HCT116 (cell line): ENCODE data around the gene DSG1. TPM values are rescaled to one million over a fixed set of nuclear protein-coding genes. Genes with fewer than 3 reads are reported as not detected.

Experiments used
- ATAC-seq: fragments of 200-7000 bp; cut with Tn5 transposase; 2 replicates; pipeline ENCODE4 v1.9.1; 2020; ENCODE audit warnings: mild to moderate bottlenecking, moderate library complexity
- BruUV-seq: library from RNA; stranded (reverse); fragments of 400-500 nt; replicated peaks from 2 replicates; lab custom pipeline; 2021; lab: Mats Ljungman, UMichigan
- CTCF ChIA-PET: fragments of 300-600 bp; sonication (Branson Sonifier 250); formaldehyde crosslinking; loops from one replicate; lab custom pipeline; 2021; ENCODE audit warnings: antibody characterized with exemption; lab: Charles Lee
- POLR2A ChIA-PET: fragments of 300-600, 350-600 bp; sonication (Branson Sonifier 250); formaldehyde crosslinking; loops from one replicate; lab custom pipeline; 2021; ENCODE audit warnings: antibody characterized with exemption; lab: Charles Lee
- RAD21 ChIA-PET, 2 experiments: fragments of 300-600 bp; sonication (Branson Sonifier 250); formaldehyde crosslinking; loops; one replicate each; lab custom pipeline; 2023; ENCODE audit warnings: low total read pairs in 2 of 2; ENCODE audit not compliant: uncharacterized antibody in 2 of 2, unreplicated experiment in 2 of 2, low non-redundant PET in 1 of 2; lab: Charles Lee
- DNase-seq: peaks from one replicate; pipeline ENCODE4 v3.0.0-alpha.2; 2010; ENCODE audit warnings: low read depth, low spot score
- H2AFZ ChIP-seq: fragments of 200-600 bp; shearing (Covaris generic), sonication (generic); 2 replicates; pipeline ENCODE4 v1.6.1; 2017; ENCODE audit warnings: low read depth, mixed run types, mixed read lengths, antibody characterized with exemption, low read length; ENCODE audit not compliant: poor library complexity, severe bottlenecking
- H3K27ac ChIP-seq: 2 replicates; pipeline ENCODE4 v1.5.1; 2012; ENCODE audit warnings: low read depth, low read length
- H3K27me3 ChIP-seq: fragments of 200-600 bp; sonication (generic); 2 replicates; pipeline ENCODE4 v1.6.1; 2016; ENCODE audit warnings: mixed run types, low read length, mixed read lengths; ENCODE audit not compliant: insufficient read depth
- H3K36me3 ChIP-seq, 2 experiments: fragments of 200-500 bp in 1 of 2; fragments of 200-600 bp in 1 of 2; sonication (Bioruptor generic) in 1 of 2; sonication (generic) in 1 of 2; 2 replicates each; pipeline versions ENCODE4 v1.5.1 to v1.6.1; 2014 to 2016; ENCODE audit warnings: low read length in 2 of 2, inconsistent platforms in 1 of 2, mixed read lengths in 1 of 2, mixed run types in 1 of 2; ENCODE audit not compliant: insufficient read depth in 2 of 2, control insufficient read depth in 1 of 2
- H3K4me1 ChIP-seq, 2 experiments: fragments of 200-600 bp in 1 of 2; sonication (generic) in 1 of 2; 2 replicates each; pipeline versions ENCODE4 v1.5.1 to v1.6.1; 2012 to 2017; ENCODE audit warnings: low read length in 2 of 2, inconsistent platforms in 1 of 2, mild to moderate bottlenecking in 1 of 2, mixed read lengths in 1 of 2, mixed run types in 1 of 2, moderate library complexity in 1 of 2; ENCODE audit not compliant: insufficient read depth in 2 of 2, control insufficient read depth in 1 of 2
- H3K4me2 ChIP-seq: fragments of 200-600 bp; sonication (generic); 2 replicates; pipeline ENCODE4 v1.6.1; 2017; ENCODE audit warnings: mixed run types, low read length, mixed read lengths
- H3K4me3 ChIP-seq, 2 experiments: fragments of 200-600 bp in 1 of 2; sonication (generic) in 1 of 2; replicated peaks in 1 of 2; 2 replicates each; pipeline ENCODE4 v1.5.1; 2011 to 2016; ENCODE audit warnings: low read length in 2 of 2, control low read depth in 1 of 2, low read depth in 1 of 2, mild to moderate bottlenecking in 1 of 2, mixed read lengths in 1 of 2, mixed run types in 1 of 2
- H3K79me2 ChIP-seq: fragments of 200-600 bp; sonication (generic); 2 replicates; pipeline ENCODE4 v1.6.1; 2017; ENCODE audit warnings: mild to moderate bottlenecking, mixed run types, low read length, moderate library complexity, mixed read lengths; ENCODE audit not compliant: insufficient read depth
- H3K9ac ChIP-seq: fragments of 200-600 bp; sonication (generic); 2 replicates; pipeline ENCODE4 v1.6.1; 2016; ENCODE audit warnings: low read length, mixed read lengths
- H3K9me2 ChIP-seq: fragments of 200-600 bp; sonication (generic), shearing (Covaris generic); 2 replicates; pipeline ENCODE4 v1.6.1; 2017; ENCODE audit warnings: mixed run types, mild to moderate bottlenecking, moderate library complexity; ENCODE audit not compliant: insufficient read depth
- H3K9me3 ChIP-seq, 2 experiments: fragments of 200-500 bp in 1 of 2; fragments of 200-600 bp in 1 of 2; sonication (Bioruptor generic) in 1 of 2; sonication (generic) in 1 of 2; 2 replicates each; pipeline ENCODE4 v1.6.1; 2014 to 2017; ENCODE audit warnings: low read length in 2 of 2, mixed read lengths in 2 of 2, inconsistent platforms in 1 of 2, low read depth in 1 of 2, mild to moderate bottlenecking in 1 of 2, mixed run types in 1 of 2, moderate library complexity in 1 of 2; ENCODE audit not compliant: control insufficient read depth in 1 of 2, insufficient read depth in 1 of 2
- H4K20me1 ChIP-seq: fragments of 200-600 bp; sonication (generic), shearing (Covaris generic); 2 replicates; pipeline ENCODE4 v1.6.1; 2017; ENCODE audit warnings: mixed run types, mild to moderate bottlenecking, moderate library complexity; ENCODE audit not compliant: insufficient read depth
- CBX3 ChIP-seq: IDR thresholded peaks from 2 replicates; pipeline ENCODE4 v1.6.1; 2012; ENCODE audit warnings: low read depth
- CEBPB ChIP-seq: IDR thresholded peaks from 2 replicates; pipeline ENCODE4 v1.6.1; 2012; ENCODE audit warnings: low read depth
- EGR1 ChIP-seq: IDR thresholded peaks from 2 replicates; pipeline ENCODE4 v1.6.1; 2012; ENCODE audit warnings: low read depth
- ELF1 ChIP-seq: IDR thresholded peaks from 2 replicates; pipeline ENCODE4 v1.6.1; 2012; ENCODE audit warnings: low read depth, borderline replicate concordance
- EZH2 ChIP-seq: fragments of 200-600 bp; sonication (generic); IDR thresholded peaks from 2 replicates; pipeline ENCODE4 v1.6.1; 2017; ENCODE audit warnings: antibody characterized with exemption, mixed run types
- EZH2phosphoT487 ChIP-seq: fragments of 200-600 bp; IDR thresholded peaks from 2 replicates; pipeline ENCODE4 v1.6.1; 2018; ENCODE audit warnings: antibody characterized with exemption, borderline replicate concordance
- JUND ChIP-seq: IDR thresholded peaks from 2 replicates; pipeline ENCODE4 v1.6.1; 2012
- POLR2A ChIP-seq: IDR thresholded peaks from 2 replicates; pipeline ENCODE4 v1.7.0; 2011; ENCODE audit warnings: borderline replicate concordance; ENCODE audit not compliant: insufficient read depth, insufficient read length; ENCODE audit errors: extremely low read depth
- RAD21 ChIP-seq: IDR thresholded peaks from 2 replicates; pipeline ENCODE4 v1.6.1; 2012; ENCODE audit warnings: low read depth, mild to moderate bottlenecking
- SIN3A ChIP-seq: IDR thresholded peaks from 2 replicates; pipeline ENCODE4 v1.6.1; 2012; ENCODE audit warnings: low read depth
- TCF7L2 ChIP-seq: IDR thresholded peaks from 2 replicates; pipeline ENCODE4 v1.7.0; 2011; ENCODE audit warnings: borderline replicate concordance, inconsistent platforms; ENCODE audit not compliant: insufficient read depth, insufficient read length; ENCODE audit errors: extremely low read depth
- YY1 ChIP-seq: IDR thresholded peaks from 2 replicates; pipeline ENCODE4 v1.6.1; 2011; ENCODE audit warnings: low read length, low read depth, moderate library complexity, mild to moderate bottlenecking; ENCODE audit not compliant: insufficient replicate concordance; ENCODE audit errors: extremely low read depth
- ZFX ChIP-seq: fragments of 450-650 bp; IDR thresholded peaks from 2 replicates; pipeline ENCODE4 v1.6.1; 2017
- ZNF274 ChIP-seq: fragments of 200-500 bp; sonication (Bioruptor generic); IDR thresholded peaks from 2 replicates; pipeline ENCODE4 v1.6.1; 2014; ENCODE audit warnings: mild to moderate bottlenecking, low read depth, low read length, inconsistent platforms
- intact Hi-C: fragments of 100-400 bp; cut with micrococcal nuclease; formaldehyde crosslinking; loops from 2 replicates; pipeline ENCODE4 v1.10.0; 2022
- total RNA-seq: library from RNA; stranded (reverse); gene quantifications from one replicate; pipeline ENCODE4 v1.2.1, GENCODE V29; 2021; ENCODE audit not compliant: unreplicated experiment
- TF ChIP-seq, protein P1 (sequence below): IDR thresholded peaks from 2 replicates; pipeline ENCODE4 v1.6.1; 2012; ENCODE audit warnings: low read depth
- TF ChIP-seq, protein P2 (sequence below): IDR thresholded peaks from 2 replicates; pipeline ENCODE4 v1.6.1; 2012
- TF ChIP-seq, protein P3 (sequence below): IDR thresholded peaks from 2 replicates; pipeline ENCODE4 v1.6.1; 2011; ENCODE audit warnings: mild to moderate bottlenecking, low read length, moderate library complexity; ENCODE audit not compliant: insufficient replicate concordance; ENCODE audit errors: extremely low read depth
- TF ChIP-seq, protein P4 (sequence below), 3 experiments: fragments of 200-600 bp in 1 of 3; sonication (generic) in 1 of 3; IDR thresholded peaks in 2 of 3; conservative IDR thresholded peaks in 1 of 3; 2 replicates each; pipeline ENCODE4 v1.5.1; 2012 to 2017; ENCODE audit warnings: low read depth in 2 of 3, low read length in 2 of 3, antibody characterized with exemption in 1 of 3, borderline replicate concordance in 1 of 3, control low read depth in 1 of 3, mild to moderate bottlenecking in 1 of 3, mixed read lengths in 1 of 3, mixed run types in 1 of 3, moderate library complexity in 1 of 3; ENCODE audit not compliant: insufficient read depth in 1 of 3

The DSG1 gene
- total RNA-seq, 1 experiment from 2014 or later, result not detected

DNA sequence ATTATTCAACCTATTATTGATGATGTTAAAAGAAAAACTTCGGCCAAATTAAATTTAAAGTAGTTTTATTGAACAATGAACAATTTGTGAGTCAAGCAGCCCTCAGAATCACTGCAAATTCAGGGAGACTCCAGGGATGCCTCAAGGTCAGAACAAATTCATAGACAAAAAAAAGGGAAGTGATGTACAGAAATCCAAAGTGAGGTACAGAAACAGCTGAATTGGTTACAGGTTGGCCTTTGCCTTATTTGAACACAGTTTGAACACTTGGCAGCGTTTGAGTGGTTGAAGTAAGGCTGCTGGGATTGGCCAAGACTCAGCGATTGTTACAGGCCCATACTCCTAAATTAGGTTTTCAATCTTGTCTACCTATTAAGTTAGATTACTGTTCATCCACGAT, 47.4 kb upstream of the DSG1 start:
- no peaks in the 10 kb centered on the region for H4K20me1 ChIP-seq
- H2AFZ ChIP-seq, result no peak overlapping the region
- no peaks in the 10 kb centered on the region for H3K27me3 ChIP-seq
- H3K9ac ChIP-seq, result no peak overlapping the region
- no peak overlapping the region for H3K4me3 ChIP-seq
- H3K4me2 ChIP-seq, result no peak overlapping the region
- RAD21 ChIA-PET, result no interaction called here
- no peak for ATAC-seq
- no peak for DNase-seq
- BruUV-seq, result no TSS peak
- H3K27ac ChIP-seq, result no peak overlapping the region
- POLR2A ChIA-PET, result no interaction called here
- H3K36me3 ChIP-seq, result no peaks in the 10 kb centered on the region
- H3K79me2 ChIP-seq, result no peaks in the 10 kb centered on the region
- CTCF ChIA-PET, result no interaction called here
- H3K4me1 ChIP-seq, result peaks cover 16 to 27% of the 10 kb centered on the region in 2 experiments; a peak in 3 of 4 replicates
- intact Hi-C loops, result loop anchor here (5.0 kb wide), 1 partner anchor 273 kb away; no protein-coding TSS in a partner anchor
- H3K9me3 ChIP-seq, result no peaks in the 10 kb centered on the region
- TF ChIP-seq JUND, result no peak
- no peak for TF ChIP-seq YY1
- TF ChIP-seq EZH2phosphoT487, result no peak
- no peak for TF ChIP-seq TCF7L2
- no peak for TF ChIP-seq ZFX
- no peak for TF ChIP-seq CBX3
- TF ChIP-seq EGR1, result no peak
- TF ChIP-seq ELF1, result no peak
- TF ChIP-seq EZH2, result no peak
- TF ChIP-seq, protein P1, sequence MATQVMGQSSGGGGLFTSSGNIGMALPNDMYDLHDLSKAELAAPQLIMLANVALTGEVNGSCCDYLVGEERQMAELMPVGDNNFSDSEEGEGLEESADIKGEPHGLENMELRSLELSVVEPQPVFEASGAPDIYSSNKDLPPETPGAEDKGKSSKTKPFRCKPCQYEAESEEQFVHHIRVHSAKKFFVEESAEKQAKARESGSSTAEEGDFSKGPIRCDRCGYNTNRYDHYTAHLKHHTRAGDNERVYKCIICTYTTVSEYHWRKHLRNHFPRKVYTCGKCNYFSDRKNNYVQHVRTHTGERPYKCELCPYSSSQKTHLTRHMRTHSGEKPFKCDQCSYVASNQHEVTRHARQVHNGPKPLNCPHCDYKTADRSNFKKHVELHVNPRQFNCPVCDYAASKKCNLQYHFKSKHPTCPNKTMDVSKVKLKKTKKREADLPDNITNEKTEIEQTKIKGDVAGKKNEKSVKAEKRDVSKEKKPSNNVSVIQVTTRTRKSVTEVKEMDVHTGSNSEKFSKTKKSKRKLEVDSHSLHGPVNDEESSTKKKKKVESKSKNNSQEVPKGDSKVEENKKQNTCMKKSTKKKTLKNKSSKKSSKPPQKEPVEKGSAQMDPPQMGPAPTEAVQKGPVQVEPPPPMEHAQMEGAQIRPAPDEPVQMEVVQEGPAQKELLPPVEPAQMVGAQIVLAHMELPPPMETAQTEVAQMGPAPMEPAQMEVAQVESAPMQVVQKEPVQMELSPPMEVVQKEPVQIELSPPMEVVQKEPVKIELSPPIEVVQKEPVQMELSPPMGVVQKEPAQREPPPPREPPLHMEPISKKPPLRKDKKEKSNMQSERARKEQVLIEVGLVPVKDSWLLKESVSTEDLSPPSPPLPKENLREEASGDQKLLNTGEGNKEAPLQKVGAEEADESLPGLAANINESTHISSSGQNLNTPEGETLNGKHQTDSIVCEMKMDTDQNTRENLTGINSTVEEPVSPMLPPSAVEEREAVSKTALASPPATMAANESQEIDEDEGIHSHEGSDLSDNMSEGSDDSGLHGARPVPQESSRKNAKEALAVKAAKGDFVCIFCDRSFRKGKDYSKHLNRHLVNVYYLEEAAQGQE, result no peak
- no peak for TF ChIP-seq POLR2A
- TF ChIP-seq, protein P2, sequence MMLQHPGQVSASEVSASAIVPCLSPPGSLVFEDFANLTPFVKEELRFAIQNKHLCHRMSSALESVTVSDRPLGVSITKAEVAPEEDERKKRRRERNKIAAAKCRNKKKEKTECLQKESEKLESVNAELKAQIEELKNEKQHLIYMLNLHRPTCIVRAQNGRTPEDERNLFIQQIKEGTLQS, result no peak
- TF ChIP-seq CEBPB, result no peak
- no peak for TF ChIP-seq RAD21
- no peak for TF ChIP-seq ZNF274
- TF ChIP-seq, protein P3, sequence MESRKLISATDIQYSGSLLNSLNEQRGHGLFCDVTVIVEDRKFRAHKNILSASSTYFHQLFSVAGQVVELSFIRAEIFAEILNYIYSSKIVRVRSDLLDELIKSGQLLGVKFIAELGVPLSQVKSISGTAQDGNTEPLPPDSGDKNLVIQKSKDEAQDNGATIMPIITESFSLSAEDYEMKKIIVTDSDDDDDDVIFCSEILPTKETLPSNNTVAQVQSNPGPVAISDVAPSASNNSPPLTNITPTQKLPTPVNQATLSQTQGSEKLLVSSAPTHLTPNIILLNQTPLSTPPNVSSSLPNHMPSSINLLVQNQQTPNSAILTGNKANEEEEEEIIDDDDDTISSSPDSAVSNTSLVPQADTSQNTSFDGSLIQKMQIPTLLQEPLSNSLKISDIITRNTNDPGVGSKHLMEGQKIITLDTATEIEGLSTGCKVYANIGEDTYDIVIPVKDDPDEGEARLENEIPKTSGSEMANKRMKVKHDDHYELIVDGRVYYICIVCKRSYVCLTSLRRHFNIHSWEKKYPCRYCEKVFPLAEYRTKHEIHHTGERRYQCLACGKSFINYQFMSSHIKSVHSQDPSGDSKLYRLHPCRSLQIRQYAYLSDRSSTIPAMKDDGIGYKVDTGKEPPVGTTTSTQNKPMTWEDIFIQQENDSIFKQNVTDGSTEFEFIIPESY, result no peak
- TF ChIP-seq, protein P4, sequence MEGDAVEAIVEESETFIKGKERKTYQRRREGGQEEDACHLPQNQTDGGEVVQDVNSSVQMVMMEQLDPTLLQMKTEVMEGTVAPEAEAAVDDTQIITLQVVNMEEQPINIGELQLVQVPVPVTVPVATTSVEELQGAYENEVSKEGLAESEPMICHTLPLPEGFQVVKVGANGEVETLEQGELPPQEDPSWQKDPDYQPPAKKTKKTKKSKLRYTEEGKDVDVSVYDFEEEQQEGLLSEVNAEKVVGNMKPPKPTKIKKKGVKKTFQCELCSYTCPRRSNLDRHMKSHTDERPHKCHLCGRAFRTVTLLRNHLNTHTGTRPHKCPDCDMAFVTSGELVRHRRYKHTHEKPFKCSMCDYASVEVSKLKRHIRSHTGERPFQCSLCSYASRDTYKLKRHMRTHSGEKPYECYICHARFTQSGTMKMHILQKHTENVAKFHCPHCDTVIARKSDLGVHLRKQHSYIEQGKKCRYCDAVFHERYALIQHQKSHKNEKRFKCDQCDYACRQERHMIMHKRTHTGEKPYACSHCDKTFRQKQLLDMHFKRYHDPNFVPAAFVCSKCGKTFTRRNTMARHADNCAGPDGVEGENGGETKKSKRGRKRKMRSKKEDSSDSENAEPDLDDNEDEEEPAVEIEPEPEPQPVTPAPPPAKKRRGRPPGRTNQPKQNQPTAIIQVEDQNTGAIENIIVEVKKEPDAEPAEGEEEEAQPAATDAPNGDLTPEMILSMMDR (IDR thresholded peaks at IDR 0.05 in 2 of 3, conservative IDR thresholded peaks at IDR 0.05 in 1 of 3; ENCODE audit: borderline replicate concordance in 1 of 3, insufficient read depth in 1 of 3, low read depth in 2 of 3, low read length in 2 of 3), result no peak
- TF ChIP-seq SIN3A, result no peak
- H3K9me2 ChIP-seq, result no peaks in the 10 kb centered on the region
